ENCODE data around the gene ATAT1. TPM values are rescaled to one million over a fixed set of nuclear protein-coding genes. Genes with fewer than 3 reads are reported as not detected.

The ATAT1 gene
- total RNA-seq, 4 donors from 2014 or later: 3.2 to 7.1 (median 5.8) TPM

DNA sequence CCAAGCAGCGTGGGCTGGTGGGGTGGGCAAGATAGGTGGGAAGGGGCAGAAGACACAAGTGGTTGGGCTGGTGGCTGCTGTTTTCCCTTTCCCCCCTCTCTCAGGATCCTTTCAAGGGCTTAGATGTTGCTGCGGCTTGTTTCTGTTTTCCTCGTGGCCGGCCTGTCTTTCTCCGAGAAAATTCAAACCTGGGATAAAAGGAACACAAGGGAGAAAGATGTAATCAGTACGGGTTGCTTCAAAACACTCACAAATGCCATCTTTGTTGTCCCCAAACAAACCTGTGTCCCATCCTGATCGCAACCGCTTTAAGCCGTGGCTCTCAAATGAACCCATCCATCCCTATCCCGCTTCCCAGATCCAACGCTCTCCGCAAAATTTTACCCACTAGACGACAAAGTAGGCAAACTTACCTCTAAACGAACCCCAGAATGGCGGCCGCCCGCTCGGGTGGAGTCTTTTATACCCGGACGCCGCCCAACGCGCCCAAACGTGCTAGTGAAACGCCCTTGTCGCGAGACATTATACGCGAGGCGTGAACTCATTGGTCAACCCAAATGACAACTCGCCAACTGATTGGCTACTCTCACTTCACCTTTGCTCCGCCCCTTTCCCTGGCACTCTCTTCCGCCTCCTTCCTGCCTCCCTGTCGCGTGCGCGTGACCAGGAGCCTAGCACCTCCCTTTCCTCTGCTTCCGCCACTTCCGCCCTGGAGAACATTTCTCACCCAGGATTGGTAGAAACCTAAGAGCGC is 9.7 kb upstream of the ATAT1 start, which contains the start of gene PPP1R10:
PPP1R10 (minus strand) TSS at position 433 of the 754 bp plus-strand sequence. CDS start 7,299 bp downstream, outside the sequence.
- DNase-seq (ENCODE audit: low spot score) (peak; percentile 89), ATAC-seq (ENCODE audit: low FRiP score) (peak; percentile 91)
- TF ChIP-seq, protein P1, sequence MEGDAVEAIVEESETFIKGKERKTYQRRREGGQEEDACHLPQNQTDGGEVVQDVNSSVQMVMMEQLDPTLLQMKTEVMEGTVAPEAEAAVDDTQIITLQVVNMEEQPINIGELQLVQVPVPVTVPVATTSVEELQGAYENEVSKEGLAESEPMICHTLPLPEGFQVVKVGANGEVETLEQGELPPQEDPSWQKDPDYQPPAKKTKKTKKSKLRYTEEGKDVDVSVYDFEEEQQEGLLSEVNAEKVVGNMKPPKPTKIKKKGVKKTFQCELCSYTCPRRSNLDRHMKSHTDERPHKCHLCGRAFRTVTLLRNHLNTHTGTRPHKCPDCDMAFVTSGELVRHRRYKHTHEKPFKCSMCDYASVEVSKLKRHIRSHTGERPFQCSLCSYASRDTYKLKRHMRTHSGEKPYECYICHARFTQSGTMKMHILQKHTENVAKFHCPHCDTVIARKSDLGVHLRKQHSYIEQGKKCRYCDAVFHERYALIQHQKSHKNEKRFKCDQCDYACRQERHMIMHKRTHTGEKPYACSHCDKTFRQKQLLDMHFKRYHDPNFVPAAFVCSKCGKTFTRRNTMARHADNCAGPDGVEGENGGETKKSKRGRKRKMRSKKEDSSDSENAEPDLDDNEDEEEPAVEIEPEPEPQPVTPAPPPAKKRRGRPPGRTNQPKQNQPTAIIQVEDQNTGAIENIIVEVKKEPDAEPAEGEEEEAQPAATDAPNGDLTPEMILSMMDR (IDR thresholded peaks at IDR 0.05): no peak

DNA sequence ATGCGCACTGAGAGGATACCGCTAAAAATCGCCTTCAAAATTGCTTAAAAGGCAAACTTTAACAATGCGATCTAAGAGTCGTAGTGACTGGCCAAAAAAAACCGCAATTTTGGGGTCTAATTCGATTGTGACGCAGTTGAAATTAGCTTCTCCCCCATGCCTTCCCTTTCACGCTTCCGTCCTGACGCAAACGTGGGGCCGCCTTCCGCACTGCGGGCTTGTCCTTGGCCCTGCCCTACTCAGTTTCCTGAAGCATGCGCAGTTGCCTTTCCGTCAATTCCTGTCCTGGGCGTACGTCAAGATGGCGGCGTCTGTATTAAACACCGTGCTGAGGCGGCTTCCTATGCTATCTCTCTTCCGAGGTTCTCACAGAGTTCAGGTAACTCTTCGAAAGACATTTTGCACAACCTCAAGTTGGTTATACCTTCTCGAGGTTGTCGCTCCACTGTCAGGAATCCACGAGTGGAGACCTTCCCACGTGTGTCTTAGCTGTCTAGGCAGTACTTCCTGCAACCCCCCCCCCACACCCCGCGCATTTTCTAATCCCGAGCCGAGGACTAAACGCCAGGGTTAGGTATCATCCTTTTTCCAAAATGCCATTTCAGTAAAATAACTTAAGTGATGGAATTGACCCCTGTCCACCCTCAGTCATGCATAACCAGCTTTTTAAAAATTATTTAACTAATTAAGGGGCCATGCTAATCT is 9.0 kb upstream of the ATAT1 start, which contains the start of gene MRPS18B:
MRPS18B (plus strand) TSS at position 276 of the 705 bp plus-strand sequence; CDS start at position 302, 26 bp downstream.
- DNase-seq (ENCODE audit: low spot score) (peak; percentile 84), ATAC-seq (ENCODE audit: low FRiP score) (peak; percentile 94)
- TF ChIP-seq, protein P1 (IDR thresholded peaks at IDR 0.05): no peak

DNA sequence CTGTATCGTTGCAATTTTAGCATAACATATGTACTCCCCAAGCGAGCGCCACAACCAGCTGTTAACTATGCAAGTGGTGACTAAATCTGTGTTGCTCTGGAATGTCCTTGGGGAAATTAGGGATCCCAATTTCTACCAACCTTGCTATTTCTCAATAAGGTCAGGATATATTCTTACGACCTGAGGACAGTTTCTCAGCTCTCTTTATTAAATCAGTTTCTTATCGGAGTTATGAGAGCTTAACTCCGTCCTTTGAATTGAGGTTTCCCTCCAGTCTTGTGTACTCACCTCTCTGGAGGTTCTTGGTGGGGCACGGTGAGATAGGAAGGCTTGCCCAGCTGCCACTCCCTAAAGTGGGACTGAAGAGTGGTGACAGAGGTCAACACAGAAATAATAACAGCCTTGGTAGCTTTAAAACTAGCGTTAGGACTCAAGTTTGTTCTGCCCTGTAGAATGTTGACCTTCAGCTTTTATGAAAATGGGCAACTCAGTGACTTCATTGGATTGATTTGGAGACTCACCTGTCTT is 8.3 kb upstream of the ATAT1 start:
- ATAC-seq (ENCODE audit: low FRiP score) (no peak), DNase-seq (ENCODE audit: low spot score) (no peak)
- TF ChIP-seq, protein P1 (IDR thresholded peaks at IDR 0.05): no peak

DNA sequence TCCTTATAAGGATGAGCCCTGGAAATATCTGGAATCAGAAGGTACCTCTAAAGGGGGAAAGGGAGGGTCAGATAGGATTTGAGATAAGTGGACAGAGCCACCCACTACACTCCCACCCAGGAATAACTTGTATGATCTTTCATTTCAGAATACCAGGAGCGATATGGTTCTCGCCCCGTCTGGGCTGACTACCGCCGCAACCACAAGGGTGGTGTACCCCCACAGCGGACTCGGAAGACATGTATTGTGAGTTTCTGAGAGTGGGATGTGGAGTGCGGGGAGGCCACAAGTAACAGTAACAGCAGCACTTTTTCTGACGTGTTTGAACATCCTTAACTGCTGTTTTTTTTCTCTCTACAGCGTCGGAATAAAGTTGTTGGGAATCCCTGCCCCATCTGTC is 7.1 kb upstream of the ATAT1 start:
- TF ChIP-seq, protein P1 (IDR thresholded peaks at IDR 0.05): no peak
- ATAC-seq (ENCODE audit: low FRiP score): no peak
- no peak for DNase-seq (ENCODE audit: low spot score)

DNA sequence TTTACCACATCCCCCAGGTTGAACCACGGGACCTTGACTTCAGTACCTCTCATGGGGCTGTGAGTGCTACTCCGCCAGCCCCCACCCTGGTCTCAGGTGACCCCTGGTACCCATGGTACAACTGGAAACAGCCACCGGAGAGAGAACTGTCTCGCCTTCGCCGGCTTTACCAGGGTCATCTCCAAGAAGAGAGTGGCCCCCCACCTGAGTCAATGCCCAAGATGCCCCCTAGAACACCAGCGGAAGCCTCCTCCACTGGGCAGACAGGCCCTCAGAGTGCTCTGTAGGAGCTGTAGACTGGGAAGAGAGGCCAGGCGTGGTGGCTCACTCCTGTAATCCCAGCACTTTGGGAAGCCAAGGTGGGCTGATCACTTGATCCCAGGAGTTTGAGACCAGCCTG is 1.2 kb upstream of the ATAT1 start:
- no peak for DNase-seq (ENCODE audit: low spot score)
- TF ChIP-seq, protein P1 (IDR thresholded peaks at IDR 0.05): no peak
- ATAC-seq (ENCODE audit: low FRiP score): no peak

DNA sequence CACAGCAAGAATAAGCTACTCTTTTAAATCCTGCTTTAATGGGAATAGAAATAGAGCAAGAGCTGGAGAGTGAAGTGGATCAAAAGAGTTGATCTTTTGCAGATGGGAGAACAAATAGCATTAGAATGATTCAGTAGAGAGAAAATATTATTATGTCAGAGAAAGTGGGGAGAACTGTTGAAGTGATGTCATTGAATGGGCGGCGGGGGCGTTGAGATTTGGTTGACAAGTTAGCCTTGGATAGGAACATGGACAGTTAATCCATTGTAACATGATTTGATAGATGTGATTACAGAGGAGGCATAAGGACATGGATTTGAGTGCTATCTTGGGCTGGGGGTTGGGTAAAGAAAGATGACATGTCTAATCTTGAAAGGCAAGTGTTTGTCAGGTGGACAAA is 9.2 kb downstream of the ATAT1 start:
- ATAC-seq (ENCODE audit: low FRiP score): no peak
- TF ChIP-seq, protein P1 (IDR thresholded peaks at IDR 0.05): no peak
- no peak for DNase-seq (ENCODE audit: low spot score)
